Stimulated activated CD8-positive, alpha-beta memory T cell treated with anti-CD3 and anti-CD28 coated beads, Interleukin-7, amount 100 ng/mL, for 4 hours (primary cell): ENCODE measurements around the gene GRM8.
"Not testable (repeated sequence)": the region's sequence is repeated elsewhere in the genome, so short reads cannot be mapped to it uniquely, and the experiment has no call there.

Experiments used
- DNase-seq, 2 donors: peaks; one replicate each; pipeline ENCODE4 v3.0.0-alpha.2; 2020; ENCODE audit warnings: low read depth in 2 of 2

The GRM8 gene

DNA sequence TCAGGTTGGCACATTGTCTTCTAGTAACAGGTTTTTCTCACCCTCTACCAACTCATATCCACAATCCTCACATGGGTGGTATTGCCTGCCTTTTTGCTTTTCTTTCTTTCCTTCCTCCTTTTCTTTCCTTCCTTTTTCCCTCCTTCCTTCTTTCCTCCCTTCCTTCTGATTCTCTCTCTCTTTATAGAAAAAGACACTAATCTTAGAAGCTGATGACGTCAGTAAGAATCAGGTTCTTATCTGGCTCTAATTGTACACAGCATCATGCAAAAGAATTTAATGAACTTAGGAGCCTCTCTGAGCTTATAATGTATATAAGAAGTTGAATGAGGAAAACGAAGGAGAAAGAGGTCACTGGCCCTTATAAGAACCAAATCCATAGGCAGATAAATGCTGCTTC, 328.3 kb downstream of the GRM8 start:
- no peak for DNase-seq

DNA sequence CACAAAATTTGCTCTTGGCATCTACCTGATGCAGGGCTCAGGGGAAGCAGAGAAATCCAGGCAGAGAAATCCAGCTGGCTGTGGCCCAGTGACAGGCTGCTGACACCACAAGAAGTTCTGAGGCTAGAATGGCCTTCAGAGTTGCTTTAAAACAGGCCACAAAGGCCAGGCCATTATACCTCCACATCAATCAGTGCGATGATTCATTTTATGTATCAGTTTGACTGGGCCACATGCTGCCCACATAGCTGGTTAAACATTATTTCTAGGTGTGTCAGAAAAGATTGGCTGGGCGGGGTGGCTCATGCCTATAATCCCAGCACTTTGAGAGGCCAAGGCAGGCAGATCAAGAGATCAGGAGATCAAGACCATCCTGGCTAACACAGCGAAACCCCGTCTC, 341.1 kb downstream of the GRM8 start:
- DNase-seq: not testable (repeated sequence)

DNA sequence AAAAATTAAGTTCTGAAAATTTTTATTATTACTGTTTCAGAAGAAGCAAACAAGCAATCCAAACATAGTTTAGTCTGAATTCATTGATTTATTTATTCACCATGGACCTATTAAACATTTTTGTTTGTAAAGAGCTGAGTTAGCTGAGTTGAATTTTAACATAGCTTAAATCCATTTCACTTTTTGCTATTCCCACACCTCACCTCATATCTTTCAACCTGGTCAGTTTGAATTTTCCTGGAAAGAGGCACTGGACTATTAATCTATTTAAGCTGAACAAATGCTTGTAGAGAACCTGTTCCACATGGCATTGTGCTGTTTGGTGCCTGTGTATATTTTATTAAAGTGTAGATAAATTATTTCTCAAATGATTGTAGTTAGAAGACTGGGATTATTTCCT, 344.2 kb downstream of the GRM8 start:
- not testable (repeated sequence) for DNase-seq

DNA sequence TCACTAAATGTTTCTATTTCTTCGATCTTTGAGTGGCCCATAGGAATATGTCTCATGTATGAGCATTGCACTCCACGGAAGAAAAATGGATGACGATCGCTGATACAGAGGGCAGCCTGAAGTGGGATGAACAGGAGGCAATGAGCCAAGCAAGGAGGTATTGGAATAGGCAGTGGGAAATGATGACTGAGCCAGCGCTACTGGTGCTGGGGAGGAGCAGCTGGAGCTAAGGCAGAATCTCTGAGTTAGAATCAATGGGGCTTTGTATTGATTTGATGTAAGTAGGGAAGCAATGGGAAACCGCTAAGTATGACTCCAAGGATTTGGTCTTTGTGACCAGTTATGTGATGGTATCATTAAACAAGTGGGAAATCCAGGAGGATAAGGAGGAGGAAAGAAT, 345.1 kb downstream of the GRM8 start:
- not testable (repeated sequence) for DNase-seq

DNA sequence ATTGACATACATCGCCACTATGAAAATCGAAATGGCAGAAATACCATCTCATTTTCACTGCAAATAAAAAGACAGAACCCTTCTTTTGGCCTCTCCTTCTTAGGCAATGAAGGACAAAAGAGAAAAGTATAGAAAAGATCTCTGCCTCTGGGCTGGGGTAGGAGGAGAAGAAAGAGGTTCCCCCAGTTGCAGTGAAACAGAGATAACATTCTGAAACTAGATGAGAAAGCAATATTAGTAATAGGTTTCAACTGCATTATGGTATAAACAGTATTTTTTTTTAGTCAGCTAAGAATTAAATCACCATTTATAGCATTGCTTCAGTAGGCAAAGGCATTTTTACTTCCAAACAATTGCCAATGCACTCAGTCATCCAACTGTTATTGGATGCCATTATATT, 347.5 kb downstream of the GRM8 start:
- DNase-seq: not testable (repeated sequence)

DNA sequence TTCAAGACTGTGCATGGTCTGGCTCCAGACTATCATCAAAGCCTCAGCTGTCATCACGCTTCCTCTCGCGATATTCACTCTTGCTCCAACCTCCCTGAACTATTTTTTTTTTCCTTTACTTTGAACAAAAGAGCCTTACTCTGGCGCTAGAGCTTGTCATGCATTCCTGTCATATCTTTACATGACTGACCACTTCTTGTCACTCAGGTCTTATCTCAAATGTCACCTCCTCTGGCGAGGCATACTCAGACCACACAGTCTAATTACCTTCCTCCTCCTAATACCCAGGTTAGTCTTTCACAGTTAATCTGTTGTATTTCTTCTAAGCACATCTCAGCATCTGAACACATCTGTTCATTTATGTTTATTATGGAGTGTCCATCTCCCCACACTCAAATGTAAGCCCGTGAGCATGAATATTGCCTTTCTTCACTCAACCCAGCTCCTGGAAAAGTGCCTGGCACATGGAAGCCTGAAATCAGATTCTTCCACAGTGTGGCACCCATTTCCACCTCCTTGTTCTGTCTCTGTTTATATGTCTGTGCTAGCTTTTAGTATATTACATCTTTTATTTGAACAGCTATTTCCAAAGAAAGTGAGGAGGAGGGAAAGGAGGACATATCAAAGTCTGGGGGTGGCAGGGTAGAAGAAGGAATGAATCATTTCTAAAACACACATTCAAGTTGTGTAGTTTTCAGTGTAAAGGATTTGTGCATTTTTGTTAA, 351.5 kb downstream of the GRM8 start:
- not testable (repeated sequence) for DNase-seq

DNA sequence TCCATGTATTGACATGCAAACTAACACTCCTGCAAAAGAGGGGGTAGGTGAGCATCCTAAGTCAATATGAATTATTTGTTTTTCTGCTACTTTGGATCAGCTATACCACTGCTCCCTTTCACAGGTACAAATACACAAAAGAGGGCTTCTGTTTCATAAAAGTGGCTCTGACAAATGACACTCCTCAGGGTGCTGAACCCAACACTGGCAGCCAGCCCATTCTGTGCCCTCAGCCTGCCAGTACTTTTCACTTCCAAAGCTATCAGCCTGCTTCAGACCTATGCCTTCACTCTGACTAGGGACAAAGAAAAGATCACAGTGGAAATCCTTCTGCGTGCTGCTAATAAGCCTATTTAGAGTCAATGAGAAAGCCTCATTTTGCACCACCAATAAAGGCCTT, 364.8 kb downstream of the GRM8 start:
- DNase-seq: not testable (repeated sequence)

DNA sequence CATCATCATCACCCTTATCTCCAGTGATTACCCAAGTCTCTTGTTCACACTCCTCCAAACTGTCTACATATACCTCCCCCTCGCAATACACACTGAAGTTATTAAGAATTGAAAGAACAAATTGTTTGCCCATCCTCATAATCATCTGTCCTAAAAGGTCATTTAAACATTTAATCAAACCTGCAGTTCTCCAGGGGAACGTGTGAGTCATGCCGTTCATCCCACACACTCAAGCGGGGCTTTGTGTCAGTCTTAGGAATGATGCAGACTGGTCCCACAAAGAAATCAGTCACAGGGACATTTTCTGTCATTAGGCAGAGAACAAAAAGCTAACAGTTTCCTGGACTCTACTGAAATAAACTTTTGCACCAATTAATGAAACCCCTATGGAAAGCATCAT, 365.2 kb downstream of the GRM8 start:
- not testable (repeated sequence) for DNase-seq

DNA sequence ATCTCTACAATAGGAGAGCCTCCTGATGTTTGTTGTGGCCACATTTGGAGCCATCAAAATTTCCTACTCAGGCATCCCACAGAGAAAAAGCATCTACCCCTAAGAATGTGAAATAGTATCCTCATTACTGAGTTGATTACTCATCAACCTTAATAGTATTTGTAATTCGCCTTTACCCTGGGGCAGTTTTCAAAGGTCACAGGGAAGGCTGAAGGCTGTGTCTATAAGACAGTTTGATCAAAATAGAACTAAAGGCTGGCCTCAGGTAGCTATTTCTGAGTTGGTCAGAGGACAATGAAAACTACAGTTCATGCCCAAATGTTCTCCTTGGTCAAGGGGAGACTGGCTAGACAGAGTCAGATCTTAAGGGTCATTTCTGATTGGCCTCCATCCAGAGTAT, 370.0 kb downstream of the GRM8 start:
- not testable (repeated sequence) for DNase-seq

DNA sequence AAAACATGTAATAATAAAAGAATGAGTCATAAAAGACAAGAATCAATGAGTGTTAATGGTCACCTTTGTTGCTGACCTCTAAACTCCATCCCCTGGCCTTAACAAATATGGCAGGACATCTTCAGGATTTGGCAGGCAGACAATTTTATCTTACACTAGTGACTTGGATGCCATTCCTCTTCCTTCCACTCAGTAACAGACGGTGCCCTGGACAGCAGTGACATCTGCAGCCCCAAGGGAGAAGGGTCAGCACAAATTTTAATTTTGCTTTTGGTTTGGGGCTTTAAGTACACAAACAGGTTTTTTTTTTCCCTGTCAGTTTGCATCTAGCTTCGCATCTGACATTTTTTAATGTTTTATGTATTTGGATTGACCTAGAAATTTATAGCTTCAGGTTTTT, 370.8 kb downstream of the GRM8 start:
- not testable (repeated sequence) for DNase-seq

DNA sequence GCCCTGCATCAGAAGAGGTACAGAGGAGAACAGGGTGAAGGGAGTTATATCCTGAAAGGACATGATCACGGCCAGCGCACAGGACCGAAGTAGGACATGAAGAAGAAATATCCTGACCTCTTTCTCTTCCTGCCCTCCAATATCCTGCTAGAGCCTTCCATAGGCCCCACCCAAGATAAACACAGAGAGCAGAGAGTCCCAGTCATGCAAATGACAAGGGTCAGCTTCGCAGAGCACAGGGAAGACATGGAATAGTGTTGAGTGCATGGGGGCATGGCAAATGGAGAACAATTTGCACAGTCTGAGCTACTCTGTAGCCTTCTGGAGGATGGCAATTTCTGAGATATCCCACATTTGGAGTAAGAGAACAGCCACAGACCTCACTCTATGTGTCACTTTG, 371.4 kb downstream of the GRM8 start:
- no peak for DNase-seq

DNA sequence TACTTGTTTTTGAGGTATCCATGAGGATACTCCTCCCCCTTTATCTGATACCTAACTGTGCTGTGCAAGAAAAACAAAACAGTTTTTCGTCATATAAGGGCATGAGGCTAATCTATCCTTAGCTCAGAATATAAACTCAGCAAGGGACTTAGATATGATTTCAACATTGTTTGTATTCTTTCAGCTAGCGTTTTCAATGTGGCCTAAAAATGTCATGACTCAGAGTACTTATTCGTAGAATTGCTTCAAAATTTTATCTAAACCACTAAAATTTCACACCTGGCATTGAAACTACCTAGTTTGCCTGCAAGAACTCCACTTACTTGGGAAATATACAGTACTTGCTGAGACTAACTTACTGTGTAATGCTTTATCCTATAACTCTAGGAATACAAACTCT, 376.2 kb downstream of the GRM8 start:
- not testable (repeated sequence) for DNase-seq

DNA sequence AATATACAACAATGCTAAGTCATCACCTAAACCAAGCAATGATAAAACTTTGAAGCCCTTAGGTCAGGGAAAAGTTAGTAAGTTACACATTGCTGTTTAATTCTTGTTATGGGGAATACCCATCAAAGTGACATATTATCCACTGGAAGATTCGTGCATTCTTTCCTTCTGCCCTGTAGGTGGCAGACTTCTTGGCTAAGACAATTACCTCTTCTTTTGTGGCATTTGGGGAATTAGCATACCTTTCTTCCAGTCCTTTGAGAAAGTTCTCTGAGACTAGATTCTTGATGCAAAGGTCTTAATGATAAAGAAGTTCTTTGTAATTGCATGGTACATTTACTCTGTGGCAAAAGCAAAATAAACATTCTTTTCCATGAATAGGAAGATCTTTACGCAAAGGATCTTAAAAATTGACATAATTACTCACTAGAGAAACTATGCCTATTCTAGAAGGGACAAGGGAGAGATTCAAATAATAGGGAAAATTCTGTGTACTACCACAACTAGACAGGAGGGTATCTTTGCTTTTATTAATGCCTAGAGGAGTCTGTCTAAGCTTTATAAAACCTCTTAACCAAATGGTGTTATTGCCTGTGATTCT, 395.9 kb downstream of the GRM8 start:
- DNase-seq: no peak

DNA sequence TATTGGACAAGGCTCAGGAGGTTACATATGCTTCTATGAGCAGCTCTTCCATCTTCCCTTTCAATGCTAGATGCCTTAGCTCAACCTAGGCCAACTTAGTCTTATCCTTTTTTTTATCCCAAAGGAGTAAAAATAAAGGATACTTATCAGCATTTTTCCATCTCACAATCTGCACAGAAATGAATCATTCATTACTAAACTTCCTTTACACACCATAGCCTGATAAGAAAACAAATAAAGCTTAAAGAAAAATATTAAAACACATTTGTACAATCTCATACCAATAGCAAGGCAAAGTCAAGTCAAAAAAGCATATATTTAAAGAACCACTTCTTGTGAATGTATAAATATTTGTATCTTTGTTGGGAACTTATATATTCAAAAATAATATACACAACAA, 407.4 kb downstream of the GRM8 start:
- no peak for DNase-seq

DNA sequence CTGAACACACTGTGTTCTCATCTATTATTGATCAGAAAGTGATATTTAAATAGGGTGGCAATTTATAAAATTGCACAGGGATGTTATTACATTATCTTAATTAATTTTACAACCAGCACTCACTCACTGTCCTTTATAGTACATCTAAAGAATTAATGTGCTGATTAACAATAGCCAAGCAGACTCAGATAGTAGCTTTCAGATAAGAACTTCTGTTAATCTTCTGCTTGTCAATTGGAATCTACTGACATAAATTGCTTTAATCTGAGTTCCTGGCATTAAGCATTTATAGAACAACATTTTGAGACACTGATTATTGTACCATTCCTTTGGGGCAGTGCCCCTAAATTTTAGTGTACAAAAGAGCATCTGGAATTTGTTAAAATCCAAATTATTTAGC, 408.9 kb downstream of the GRM8 start:
- no peak for DNase-seq

DNA sequence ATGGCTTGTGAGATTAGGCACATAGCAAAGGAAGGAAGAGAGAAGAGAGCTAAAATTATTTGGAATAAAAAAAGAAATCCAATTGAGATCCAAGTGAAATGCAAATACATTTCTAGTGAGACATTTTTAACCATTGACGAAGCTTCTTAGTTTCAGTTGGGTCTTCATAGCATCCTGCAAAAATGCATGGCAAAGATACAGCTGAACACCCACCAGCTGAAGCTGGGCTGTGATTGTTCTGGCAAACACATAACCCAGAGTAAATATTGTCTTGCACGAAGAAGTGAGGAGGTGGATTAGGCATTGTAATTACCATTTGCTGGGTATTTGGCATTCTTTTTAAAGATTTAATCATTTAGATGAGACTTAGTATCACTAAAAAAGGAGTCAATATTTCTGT, 409.4 kb downstream of the GRM8 start:
- no peak for DNase-seq

DNA sequence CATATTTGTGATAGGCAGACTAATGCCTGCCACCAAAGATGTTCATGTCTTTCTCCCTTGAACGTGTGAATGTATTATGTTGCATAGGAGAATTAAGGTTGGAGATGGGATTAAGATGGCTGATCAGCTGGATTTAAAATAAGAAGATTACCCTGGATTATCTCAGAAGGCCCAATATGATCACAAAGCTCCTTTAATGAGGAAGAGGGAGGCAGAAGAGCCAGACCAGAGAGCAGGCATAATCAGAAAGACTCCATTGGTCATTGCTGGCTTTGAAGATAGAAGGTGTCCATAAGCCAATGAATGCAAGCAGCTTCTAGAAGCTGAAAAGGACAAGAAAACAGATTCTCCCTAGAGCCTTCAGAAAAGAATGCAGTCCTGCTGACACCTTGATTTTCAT, 410.3 kb downstream of the GRM8 start:
- DNase-seq: no peak

DNA sequence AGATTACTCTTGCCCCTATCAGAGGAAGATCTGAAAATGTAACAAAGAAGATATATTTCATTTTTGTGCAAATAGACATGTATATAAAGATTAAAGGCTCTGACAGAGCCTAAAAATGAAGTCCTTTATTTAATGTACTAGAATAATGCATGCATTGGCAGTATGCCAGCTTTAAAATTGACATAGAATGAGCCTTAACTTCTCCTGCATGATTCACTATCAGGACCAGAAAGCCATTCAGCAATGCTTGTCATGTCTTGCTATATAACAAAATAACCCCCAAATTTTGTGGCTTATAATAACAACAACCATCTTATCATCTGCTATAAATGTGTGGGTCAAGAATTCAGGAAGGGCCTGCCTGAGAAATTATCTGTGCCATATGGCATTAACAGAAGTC, 411.9 kb downstream of the GRM8 start:
- no peak for DNase-seq

DNA sequence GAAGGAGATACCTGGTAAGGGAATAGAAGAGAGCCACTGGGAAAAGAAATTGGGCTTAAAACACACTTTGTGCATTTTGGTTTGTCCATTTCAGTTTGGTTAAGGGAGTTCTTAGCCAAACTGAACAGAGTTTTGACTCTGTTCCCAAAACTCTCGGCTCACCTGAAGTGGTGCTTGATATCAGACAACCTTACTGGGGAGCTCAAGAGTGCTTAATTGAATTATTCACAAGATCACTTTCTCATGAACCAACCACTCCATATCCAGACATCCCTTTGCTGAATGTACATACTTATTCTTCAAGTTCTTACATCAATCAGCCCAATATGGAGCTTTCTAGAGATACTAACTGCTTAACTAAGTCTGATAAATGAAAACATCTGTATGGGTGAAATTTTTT, 413.1 kb downstream of the GRM8 start:
- DNase-seq: no peak

DNA sequence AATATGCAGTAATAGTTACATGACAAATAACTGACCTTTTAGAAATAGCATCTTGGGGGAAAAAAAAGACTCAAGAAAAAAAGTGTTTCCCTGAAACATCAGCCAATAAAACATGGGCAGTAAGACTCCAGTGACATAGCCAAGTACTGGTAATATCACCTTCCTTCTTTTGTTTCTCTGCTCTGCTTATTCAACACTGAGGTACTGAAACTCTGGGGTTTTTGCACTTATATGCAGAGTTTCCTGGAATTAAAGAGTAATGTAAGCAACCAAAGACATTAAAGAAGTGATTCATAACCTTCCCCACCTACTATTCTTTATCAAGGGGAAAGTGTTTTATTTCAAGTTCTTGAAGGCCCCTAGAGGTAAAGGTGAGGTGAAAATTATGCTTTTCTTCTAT, 414.5 kb downstream of the GRM8 start:
- DNase-seq: no peak

DNA sequence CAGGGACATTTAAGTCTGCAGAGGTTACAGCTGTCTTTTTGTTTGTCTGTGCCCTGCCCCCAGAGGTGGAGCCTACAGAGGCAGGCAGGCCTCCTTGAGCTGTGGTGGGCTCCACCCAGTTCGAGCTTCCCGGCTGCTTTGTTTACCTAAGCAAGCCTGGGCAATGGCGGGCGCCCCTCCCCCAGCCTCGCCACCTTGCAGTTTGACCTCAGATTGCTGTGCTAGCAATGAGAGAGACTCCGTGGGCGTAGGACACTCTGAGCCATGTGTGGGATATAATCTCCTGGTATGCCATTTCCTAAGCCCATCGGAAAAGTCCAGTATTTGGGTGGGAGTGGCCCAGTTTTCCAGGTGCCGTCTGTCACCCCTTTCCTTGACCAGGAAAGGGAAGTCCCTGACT, 421.5 kb downstream of the GRM8 start:
- not testable (repeated sequence) for DNase-seq

DNA sequence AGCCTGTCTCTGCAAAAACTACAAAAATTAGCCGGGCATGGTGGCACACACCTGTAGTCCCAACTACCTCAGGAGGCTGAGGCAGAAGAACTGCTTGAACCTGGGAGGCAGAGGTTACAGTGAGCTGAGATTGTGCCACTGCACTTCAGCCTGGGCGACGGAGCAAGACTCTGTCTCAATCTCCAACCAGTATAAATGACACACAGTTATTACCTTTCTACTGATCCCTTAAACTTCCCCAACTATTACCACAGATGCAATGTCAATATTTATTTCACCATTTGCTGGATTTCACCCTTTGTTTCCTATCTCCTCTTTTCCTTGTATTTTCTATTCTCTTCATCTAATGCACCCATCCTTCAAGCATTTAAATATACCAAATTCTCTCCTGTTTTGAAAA, 431.8 kb downstream of the GRM8 start:
- DNase-seq: no peak

DNA sequence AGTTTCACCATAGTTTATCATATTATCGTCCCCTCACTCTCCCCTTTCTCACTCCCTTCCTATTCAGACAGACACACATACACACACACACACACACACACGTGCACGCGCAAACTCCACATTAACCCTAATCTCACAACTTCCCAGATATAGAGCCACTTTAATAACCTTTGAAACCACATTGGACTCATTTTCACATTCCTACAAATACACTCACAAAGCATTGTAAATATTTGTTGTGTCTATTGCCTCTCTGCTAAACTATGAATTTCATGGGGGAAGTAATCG, 433.6 kb downstream of the GRM8 start:
- DNase-seq: no peak
